ENCODE measurements around the gene PADI3.

DNA sequence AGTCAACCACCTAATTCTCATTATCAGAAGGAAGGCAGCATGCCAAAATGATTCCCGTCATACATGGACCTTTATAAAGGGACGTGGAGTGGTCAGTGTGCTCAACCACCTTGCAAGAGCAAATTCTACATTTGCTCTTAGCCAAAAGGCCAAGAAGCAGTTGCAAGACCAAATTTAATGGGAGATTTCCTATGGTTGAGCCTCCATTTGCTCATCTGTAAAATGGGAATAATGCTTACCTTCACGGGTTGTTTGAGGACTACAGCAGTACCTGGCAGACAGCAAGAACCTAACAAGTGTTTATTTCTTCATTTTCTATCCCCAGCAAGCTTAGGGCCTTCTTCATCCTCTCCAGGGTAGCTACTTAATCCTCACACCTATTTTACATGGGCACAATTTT is 41.7 kb downstream of the PADI3 start:
- TF ChIP-seq POLR2A (IDR thresholded peaks at IDR 0.05): no peak
- TF ChIP-seq, protein P1, sequence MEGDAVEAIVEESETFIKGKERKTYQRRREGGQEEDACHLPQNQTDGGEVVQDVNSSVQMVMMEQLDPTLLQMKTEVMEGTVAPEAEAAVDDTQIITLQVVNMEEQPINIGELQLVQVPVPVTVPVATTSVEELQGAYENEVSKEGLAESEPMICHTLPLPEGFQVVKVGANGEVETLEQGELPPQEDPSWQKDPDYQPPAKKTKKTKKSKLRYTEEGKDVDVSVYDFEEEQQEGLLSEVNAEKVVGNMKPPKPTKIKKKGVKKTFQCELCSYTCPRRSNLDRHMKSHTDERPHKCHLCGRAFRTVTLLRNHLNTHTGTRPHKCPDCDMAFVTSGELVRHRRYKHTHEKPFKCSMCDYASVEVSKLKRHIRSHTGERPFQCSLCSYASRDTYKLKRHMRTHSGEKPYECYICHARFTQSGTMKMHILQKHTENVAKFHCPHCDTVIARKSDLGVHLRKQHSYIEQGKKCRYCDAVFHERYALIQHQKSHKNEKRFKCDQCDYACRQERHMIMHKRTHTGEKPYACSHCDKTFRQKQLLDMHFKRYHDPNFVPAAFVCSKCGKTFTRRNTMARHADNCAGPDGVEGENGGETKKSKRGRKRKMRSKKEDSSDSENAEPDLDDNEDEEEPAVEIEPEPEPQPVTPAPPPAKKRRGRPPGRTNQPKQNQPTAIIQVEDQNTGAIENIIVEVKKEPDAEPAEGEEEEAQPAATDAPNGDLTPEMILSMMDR (IDR thresholded peaks at IDR 0.05): no peak
